ENCODE measurements around the gene COX6B2.

Gene COX6B2

GRCh38 chr19:55311797-55312196 is 42.7 kb downstream of the COX6B2 start:
- in situ Hi-C loops (cut with MboI; ENCODE audit: low sequenced_read_pairs) = no loop called here

GRCh38 chr19:55311397-55311796 is 43.1 kb downstream of the COX6B2 start:
- H3K4me3 ChIP-seq = no peak overlapping the region
- in situ Hi-C loops (cut with MboI; ENCODE audit: low sequenced_read_pairs) = no loop called here
- no peak for DNase-seq (ENCODE audit: low spot score in 2 of 2)
- H3K27me3 ChIP-seq (ENCODE audit: low read depth) = no peaks in the 10 kb centered on the region
- H3K36me3 ChIP-seq (replicated peaks) = peaks cover 4% of the 10 kb centered on the region; the same call in 1 of the 2 replicates
- no peaks in the 10 kb centered on the region for H3K4me1 ChIP-seq
- H3K9me3 ChIP-seq = no peaks in the 10 kb centered on the region

More at GRCh38 chr19:55311797-55312196, 42.7 kb downstream of the COX6B2 start:
- Histone ChIP-seq H3K9me3 (no peaks in the 10 kb centered on the region), H3K4me3 (no peak overlapping the region), H3K27me3 (ENCODE audit: low read depth) (no peaks in the 10 kb centered on the region), H3K4me1 (no peaks in the 10 kb centered on the region), H3K36me3 (replicated peaks) (no peaks in the 10 kb centered on the region)
- no peak for DNase-seq (ENCODE audit: low spot score in 2 of 2)

- Histone ChIP-seq H3K4me1 (no peaks in the 10 kb centered on the region), H3K27me3 (ENCODE audit: low read depth) (no peaks in the 10 kb centered on the region), H3K36me3 (replicated peaks) (peaks cover 8% of the 10 kb centered on the region; the same call in 1 of the 2 replicates), H3K4me3 (no peak overlapping the region), H3K9me3 (no peaks in the 10 kb centered on the region)
- in situ Hi-C loops (cut with MboI; ENCODE audit: low sequenced_read_pairs) = no loop called here
- no peak for DNase-seq (ENCODE audit: low spot score in 2 of 2)
These were observed 44.0 kb downstream of the COX6B2 start for GRCh38 chr19:55310498-55310897.

- H3K27me3 ChIP-seq (ENCODE audit: low read depth) = no peaks in the 10 kb centered on the region
- in situ Hi-C loops (cut with MboI; ENCODE audit: low sequenced_read_pairs) = loop anchor here (10.0 kb wide), 1 partner anchor 75 kb away; the partner anchor contains the start of genes RPL28 and TMEM238
- H3K36me3 ChIP-seq (replicated peaks) = peaks cover 8% of the 10 kb centered on the region; the same call in 1 of the 2 replicates
- no peaks in the 10 kb centered on the region for H3K9me3 ChIP-seq
- H3K4me1 ChIP-seq = no peaks in the 10 kb centered on the region
- no peak overlapping the region for H3K4me3 ChIP-seq
- no peak for DNase-seq (ENCODE audit: low spot score in 2 of 2)
These were observed 45.1 kb downstream of the COX6B2 start for GRCh38 chr19:55309448-55309847.

GRCh38 chr19:55308281-55308680 is 46.2 kb downstream of the COX6B2 start:
- no peaks in the 10 kb centered on the region for H3K4me1 ChIP-seq
- no peaks in the 10 kb centered on the region for H3K27me3 ChIP-seq (ENCODE audit: low read depth)
- in situ Hi-C loops (cut with MboI; ENCODE audit: low sequenced_read_pairs) = loop anchor here (10.0 kb wide), 1 partner anchor 77 kb away; the partner anchor contains the start of genes RPL28 and TMEM238
- DNase-seq (ENCODE audit: low spot score in 2 of 2) = no peak
- no peaks in the 10 kb centered on the region for H3K9me3 ChIP-seq
- H3K4me3 ChIP-seq = no peak overlapping the region
- peaks cover 8% of the 10 kb centered on the region; the same call in 1 of the 2 replicates for H3K36me3 ChIP-seq (replicated peaks)

- H3K36me3 ChIP-seq (replicated peaks) = peaks cover 12% of the 10 kb centered on the region; the same call in 1 of the 2 replicates
These were observed 47.8 kb downstream of the COX6B2 start for GRCh38 chr19:55306712-55307111.

GRCh38 chr19:55305983-55306562 is 48.4 kb downstream of the COX6B2 start:
- H3K36me3 ChIP-seq (replicated peaks) = peaks cover 12% of the 10 kb centered on the region; the same call in 1 of the 2 replicates
- in situ Hi-C loops (cut with MboI; ENCODE audit: low sequenced_read_pairs) = loop anchor here (10.0 kb wide), 1 partner anchor 79 kb away; the partner anchor contains the start of genes RPL28 and TMEM238
- no peaks in the 10 kb centered on the region for H3K9me3 ChIP-seq
- peaks cover 8% of the 10 kb centered on the region; the same call in 1 of the 2 replicates for H3K4me1 ChIP-seq
- DNase-seq (ENCODE audit: low spot score in 2 of 2) = no peak
- no peaks in the 10 kb centered on the region for H3K27me3 ChIP-seq (ENCODE audit: low read depth)
- no peak overlapping the region for H3K4me3 ChIP-seq

More at GRCh38 chr19:55306712-55307111, 47.8 kb downstream of the COX6B2 start:
- no peak overlapping the region for H3K4me3 ChIP-seq
- in situ Hi-C loops (cut with MboI; ENCODE audit: low sequenced_read_pairs) = loop anchor here (10.0 kb wide), 1 partner anchor 78 kb away; the partner anchor contains the start of genes RPL28 and TMEM238
- peaks cover 5% of the 10 kb centered on the region; the same call in 1 of the 2 replicates for H3K4me1 ChIP-seq
- H3K9me3 ChIP-seq = no peaks in the 10 kb centered on the region
- no peaks in the 10 kb centered on the region for H3K27me3 ChIP-seq (ENCODE audit: low read depth)
- DNase-seq (ENCODE audit: low spot score in 2 of 2) = no peak

GRCh38 chr19:55305491-55305890 is 49.0 kb downstream of the COX6B2 start:
- Histone ChIP-seq H3K9me3 (no peaks in the 10 kb centered on the region), H3K36me3 (replicated peaks) (peaks cover 12% of the 10 kb centered on the region; the same call in 1 of the 2 replicates), H3K4me1 (peaks cover 8% of the 10 kb centered on the region; the same call in 1 of the 2 replicates), H3K4me3 (no peak overlapping the region), H3K27me3 (ENCODE audit: low read depth) (no peaks in the 10 kb centered on the region)
- in situ Hi-C loops (cut with MboI; ENCODE audit: low sequenced_read_pairs) = loop anchor here (10.0 kb wide), 1 partner anchor 79 kb away; the partner anchor contains the start of genes RPL28 and TMEM238
- DNase-seq (ENCODE audit: low spot score in 2 of 2) = peak; percentile 39 to 74

- Histone ChIP-seq H3K4me1 (peaks cover 8% of the 10 kb centered on the region; the same call in 1 of the 2 replicates), H3K36me3 (replicated peaks) (peaks cover 12% of the 10 kb centered on the region; the same call in 1 of the 2 replicates), H3K4me3 (no peak overlapping the region), H3K27me3 (ENCODE audit: low read depth) (no peaks in the 10 kb centered on the region), H3K9me3 (no peaks in the 10 kb centered on the region)
- no peak for DNase-seq (ENCODE audit: low spot score in 2 of 2)
- in situ Hi-C loops (cut with MboI; ENCODE audit: low sequenced_read_pairs) = loop anchor here (10.0 kb wide), 1 partner anchor 80 kb away; the partner anchor contains the start of genes RPL28 and TMEM238
These were observed 49.5 kb downstream of the COX6B2 start for GRCh38 chr19:55304980-55305379.

GRCh38 chr19:55304279-55304978 is 50.1 kb downstream of the COX6B2 start:
- H3K36me3 ChIP-seq (replicated peaks) = peaks cover 12% of the 10 kb centered on the region; the same call in 1 of the 2 replicates
- DNase-seq (ENCODE audit: low spot score in 2 of 2) = peak; percentile 56 to 77
- in situ Hi-C loops (cut with MboI; ENCODE audit: low sequenced_read_pairs) = loop anchor here (10.0 kb wide), 1 partner anchor 80 kb away; the partner anchor contains the start of genes RPL28 and TMEM238
- no peaks in the 10 kb centered on the region for H3K9me3 ChIP-seq
- H3K27me3 ChIP-seq (ENCODE audit: low read depth) = no peaks in the 10 kb centered on the region
- H3K4me1 ChIP-seq = peaks cover 8% of the 10 kb centered on the region; the same call in 1 of the 2 replicates
- no peak overlapping the region for H3K4me3 ChIP-seq

- H3K4me3 ChIP-seq = no peak overlapping the region
- peaks cover 8% of the 10 kb centered on the region; the same call in 1 of the 2 replicates for H3K4me1 ChIP-seq
- in situ Hi-C loops (cut with MboI; ENCODE audit: low sequenced_read_pairs) = loop anchor here (10.0 kb wide), 1 partner anchor 81 kb away; the partner anchor contains the start of genes RPL28 and TMEM238
- no peak for DNase-seq (ENCODE audit: low spot score in 2 of 2)
- no peaks in the 10 kb centered on the region for H3K27me3 ChIP-seq (ENCODE audit: low read depth)
- H3K9me3 ChIP-seq = no peaks in the 10 kb centered on the region
- H3K36me3 ChIP-seq (replicated peaks) = peaks cover 12% of the 10 kb centered on the region; the same call in 1 of the 2 replicates
These were observed 51.0 kb downstream of the COX6B2 start for GRCh38 chr19:55303477-55303876.

- Histone ChIP-seq H3K4me1 (peaks cover 8% of the 10 kb centered on the region; the same call in 1 of the 2 replicates), H3K27me3 (ENCODE audit: low read depth) (no peaks in the 10 kb centered on the region), H3K36me3 (replicated peaks) (peaks cover 12% of the 10 kb centered on the region; the same call in 1 of the 2 replicates), H3K9me3 (no peaks in the 10 kb centered on the region), H3K4me3 (peak overlapping the region; percentile 34)
- DNase-seq (ENCODE audit: low spot score in 2 of 2) = no peak
- in situ Hi-C loops (cut with MboI; ENCODE audit: low sequenced_read_pairs) = loop anchor here (10.0 kb wide), 1 partner anchor 82 kb away; the partner anchor contains the start of genes RPL28 and TMEM238
These were observed 52.2 kb downstream of the COX6B2 start for GRCh38 chr19:55302318-55302703.

Data from HAP-1 (cell line).